A549 (cell line): ENCODE data around the gene PLD1. TPM values are rescaled to one million over a fixed set of nuclear protein-coding genes. Genes with fewer than 3 reads are reported as not detected.

Source experiments
- ATAC-seq, 2 experiments: fragments of 200-7000 bp in 1 of 2; fragments of >200 bp in 1 of 2; cut with Nextera tagmentation in 1 of 2; cut with Tn5 transposase in 1 of 2; 3 replicates each; pipeline versions ENCODE4 v1.8.0 to v1.9.1; 2018 to 2020; ENCODE audit warnings: mild to moderate bottlenecking in 1 of 2, moderate library complexity in 1 of 2
- CTCF ChIA-PET: fragments of 300-600 bp; sonication (Branson Sonifier 250); formaldehyde crosslinking; extraction: SDS; loops from one replicate; lab custom pipeline; 2021; ENCODE audit warnings: antibody characterized with exemption, inconsistent platforms; lab: Yijun Ruan, JAX
- POLR2A ChIA-PET: fragments of 350-600 bp; formaldehyde crosslinking; extraction: SDS; loops from one replicate; lab custom pipeline; 2021; ENCODE audit warnings: antibody characterized with exemption, inconsistent platforms; lab: Yijun Ruan, JAX
- DNase-seq, 2 experiments: peaks; one replicate each; pipeline versions ENCODE4 v3.0.0 to v3.0.0-alpha.2; 2011 to 2016; ENCODE audit warnings: low read depth in 1 of 2, low spot score in 1 of 2
- FAIRE-seq: peaks from 2 replicates; lab custom pipeline; 2011; peaks lifted over from hg19 to GRCh38; lab: Jason Lieb, UNC
- H3K27ac ChIP-seq, 2 experiments: fragments of >200 bp; sonication (Bioruptor Twin); formaldehyde crosslinking; 3 replicates each; pipeline ENCODE4 v1.5.1; 2016 to 2017
- H3K4me1 ChIP-seq: fragments of >200 bp; sonication (Bioruptor Twin); formaldehyde crosslinking; 3 replicates; pipeline ENCODE4 v1.6.1; 2016
- H3K4me2 ChIP-seq: fragments of >200 bp; sonication (Bioruptor Twin); formaldehyde crosslinking; 3 replicates; pipeline ENCODE4 v1.6.1; 2016
- H3K4me3 ChIP-seq: fragments of >200 bp; sonication (Bioruptor Twin); formaldehyde crosslinking; 3 replicates; pipeline ENCODE4 v1.5.1; 2016
- H3K9me3 ChIP-seq: fragments of >200 bp; sonication (Bioruptor Twin); formaldehyde crosslinking; 3 replicates; pipeline ENCODE4 v1.6.1; 2016
- ATOH8 ChIP-seq: fragments of 250-450 bp; sonication (Bioruptor Pico); IDR thresholded peaks from 2 replicates; pipeline ENCODE4 v1.5.0; 2020; ENCODE audit warnings: low read depth, mild to moderate bottlenecking, moderate library complexity
- CEBPB ChIP-seq, 2 experiments: fragments of >200 bp in 1 of 2; sonication (Bioruptor Twin) in 1 of 2; formaldehyde crosslinking in 1 of 2; IDR thresholded peaks; 2 replicates each; pipeline ENCODE4 v1.6.1; 2012 to 2016
- CHD2 ChIP-seq: fragments of 150-350 bp; IDR thresholded peaks from 2 replicates; pipeline ENCODE4 v1.6.1; 2014; ENCODE audit warnings: low read length; ENCODE audit not compliant: partially characterized antibody
- EHMT2 ChIP-seq: fragments of 200-600 bp; sonication (generic); IDR thresholded peaks from 2 replicates; pipeline ENCODE4 v1.6.1; 2016; ENCODE audit warnings: antibody characterized with exemption, low read depth, mild to moderate bottlenecking, moderate library complexity
- EP300 ChIP-seq, 2 experiments: fragments of >200 bp; sonication (Bioruptor Twin); formaldehyde crosslinking; IDR thresholded peaks; 2 replicates in 1 of 2; 3 replicates in 1 of 2; pipeline ENCODE4 v1.6.1; 2016 to 2017
- FOSB ChIP-seq: fragments of 250-450 bp; sonication (Bioruptor Pico); IDR thresholded peaks from 2 replicates; pipeline ENCODE4 v1.5.0; 2020; ENCODE audit warnings: mild to moderate bottlenecking, moderate library complexity
- FOSL2 ChIP-seq, 2 experiments: fragments of 450-650 bp in 1 of 2; fragments of >200 bp in 1 of 2; sonication (Bioruptor Twin) in 1 of 2; formaldehyde crosslinking; IDR thresholded peaks; 2 replicates each; pipeline versions ENCODE4 v1.5.0 to v1.6.1; 2016 to 2020; ENCODE audit warnings: mild to moderate bottlenecking in 1 of 2, moderate library complexity in 1 of 2
- FOXS1 ChIP-seq: fragments of 250-450 bp; sonication (Bioruptor Pico); IDR thresholded peaks from 2 replicates; pipeline ENCODE4 v1.5.0; 2020; ENCODE audit warnings: mild to moderate bottlenecking, moderate library complexity
- HMGXB4 ChIP-seq: fragments of 250-450 bp; sonication (Bioruptor Pico); IDR thresholded peaks from 2 replicates; pipeline ENCODE4 v1.5.0; 2021; ENCODE audit warnings: mild to moderate bottlenecking, moderate library complexity, borderline replicate concordance
- HOXB5 ChIP-seq: fragments of 250-450 bp; sonication (Bioruptor Pico); IDR thresholded peaks from 2 replicates; pipeline ENCODE4 v1.5.0; 2020; ENCODE audit warnings: mild to moderate bottlenecking, moderate library complexity
- MAFK ChIP-seq: fragments of 450-650 bp; IDR thresholded peaks from 2 replicates; pipeline ENCODE4 v1.6.1; 2014; ENCODE audit not compliant: partially characterized antibody
- POLR2A ChIP-seq: IDR thresholded peaks from 2 replicates; pipeline ENCODE4 v1.6.1; 2012; ENCODE audit warnings: mild to moderate bottlenecking, low read length
- RAD21 ChIP-seq, 2 experiments: fragments of >200 bp in 1 of 2; sonication (Bioruptor Twin) in 1 of 2; formaldehyde crosslinking in 1 of 2; IDR thresholded peaks in 1 of 2; conservative IDR thresholded peaks in 1 of 2; 2 replicates in 1 of 2; 3 replicates in 1 of 2; pipeline ENCODE4 v1.6.1; 2012 to 2018; ENCODE audit warnings: inconsistent platforms in 1 of 2
- REST ChIP-seq: fragments of 200-600 bp; sonication (generic); IDR thresholded peaks from 2 replicates; pipeline ENCODE4 v1.6.1; 2016; ENCODE audit warnings: antibody characterized with exemption, mild to moderate bottlenecking, moderate library complexity
- TFCP2L1 ChIP-seq: fragments of 250-450 bp; sonication (Bioruptor Pico); IDR thresholded peaks from 2 replicates; pipeline ENCODE4 v1.5.0; 2021; ENCODE audit warnings: mild to moderate bottlenecking
- TP53 ChIP-seq: fragments of 250-450 bp; sonication (Bioruptor Pico); IDR thresholded peaks from 2 replicates; pipeline ENCODE4 v1.5.0; 2021; ENCODE audit warnings: mild to moderate bottlenecking, moderate library complexity
- ZFP36 ChIP-seq: fragments of 450-650 bp; IDR thresholded peaks from 2 replicates; pipeline ENCODE4 v1.6.1; 2014; ENCODE audit warnings: borderline replicate concordance; ENCODE audit not compliant: partially characterized antibody
- WGBS: methylation state at CpG from one replicate; pipeline ENCODE4 v1.1.6; 2017; ENCODE audit errors: missing lambda C conversion rate; 5-methylcytosine and 5-hydroxymethylcytosine counted together
- polyA plus RNA-seq, 4 experiments: library from polyadenylated mRNA; depleted of rRNA in 3 of 4; stranded (reverse); fragments of >200 nt; fragmentation: RNase III in 1 of 4; extraction: RNeasy Plus Mini Kit Qiagen cat#74134 plus additional on column Dnase treatment in 1 of 4; gene quantifications; 2 replicates in 3 of 4; 3 replicates in 1 of 4; pipeline ENCODE4 v1.2.3, GENCODE V29; 2011 to 2017

The PLD1 gene
- polyA plus RNA-seq, 2 of the 4 experiments (the other 2 are of a cell fraction), result 6.6 to 27.2 TPM

- no peak for TF ChIP-seq TP53 (CRISPR knock-in tag)
- no peak for TF ChIP-seq ATOH8
- no peak for TF ChIP-seq FOXS1 (CRISPR knock-in tag)
- TF ChIP-seq FOSB (CRISPR knock-in tag), result no peak
- no peak for TF ChIP-seq HMGXB4 (CRISPR knock-in tag)
- no peak for TF ChIP-seq ZFP36
- TF ChIP-seq CEBPB (IDR thresholded peaks at IDR 0.05), result no peak
- no peak for TF ChIP-seq CHD2
- TF ChIP-seq, all 56 proteins: peak for 0
- no peak for DNase-seq
- FAIRE-seq, result no peak
- Histone ChIP-seq H3K4me3 (no peak overlapping the region), H3K4me2 (no peak overlapping the region), H3K27ac (no peak overlapping the region), H3K9me3 (no peaks in the 10 kb centered on the region), H3K4me1 (no peaks in the 10 kb centered on the region)
- ChIA-PET POLR2A (no interaction called here), CTCF (interaction anchor here (0.6 to 1.0 kb wide), 3 partner anchors 10 to 545 kb away, joined by 3 read pairs; no protein-coding TSS in a partner anchor)
- no peak for ATAC-seq
- 81% methylated on average over 11 of the region's 11 CpGs for WGBS
Observed at GRCh38 chr3:171614318-171614921, 195.9 kb downstream of the PLD1 start.

GRCh38 chr3:171607452-171607851 lies 202.8 kb downstream of the PLD1 start:
- no peak for FAIRE-seq

GRCh38 chr3:171606151-171606751 lies 204.0 kb downstream of the PLD1 start:
- Histone ChIP-seq H3K4me2 (no peak overlapping the region), H3K4me1 (no peaks in the 10 kb centered on the region), H3K9me3 (no peaks in the 10 kb centered on the region), H3K27ac (no peak overlapping the region), H3K4me3 (no peak overlapping the region)
- ATAC-seq (no peak), FAIRE-seq (no peak), DNase-seq (no peak)
- ChIA-PET CTCF (no interaction called here), POLR2A (no interaction called here)
- TF ChIP-seq RAD21 (conservative IDR thresholded peaks at IDR 0.05 in 1 of 2, IDR thresholded peaks at IDR 0.05 in 1 of 2) (no peak), FOSL2 (IDR thresholded peaks at IDR 0.05) (no peak), FOSL2 (CRISPR knock-in tag; IDR thresholded peaks at IDR 0.05) (no peak), HOXB5 (CRISPR knock-in tag) (no peak), EP300 (IDR thresholded peaks at IDR 0.05) (no peak), EHMT2 (no peak), FOSB (CRISPR knock-in tag) (no peak), POLR2A (no peak), TFCP2L1 (CRISPR knock-in tag) (no peak), CHD2 (no peak)
- 76% methylated on average over 6 of the region's 6 CpGs for WGBS

More at GRCh38 chr3:171607452-171607851, 202.8 kb downstream of the PLD1 start:
- TF ChIP-seq MAFK (peak; percentile 73), REST (no peak)
- TF ChIP-seq, all 56 proteins: peak for 1
- Histone ChIP-seq H3K4me2 (no peak overlapping the region), H3K9me3 (no peaks in the 10 kb centered on the region), H3K4me3 (no peak overlapping the region), H3K4me1 (no peaks in the 10 kb centered on the region), H3K27ac (no peak overlapping the region)
- 88% methylated on average over 1 of the region's 1 CpG for WGBS
- CTCF ChIA-PET, result no interaction called here
- POLR2A ChIA-PET, result no interaction called here
- ATAC-seq (no peak), DNase-seq (no peak)
